ENCODE data around the gene SHISA8. TPM values are rescaled to one million over a fixed set of nuclear protein-coding genes. Genes with fewer than 3 reads are reported as not detected.

Gene SHISA8
- total RNA-seq, 6 donors from 2014 or later, result 0.17 TPM; not detected in 5

DNA sequence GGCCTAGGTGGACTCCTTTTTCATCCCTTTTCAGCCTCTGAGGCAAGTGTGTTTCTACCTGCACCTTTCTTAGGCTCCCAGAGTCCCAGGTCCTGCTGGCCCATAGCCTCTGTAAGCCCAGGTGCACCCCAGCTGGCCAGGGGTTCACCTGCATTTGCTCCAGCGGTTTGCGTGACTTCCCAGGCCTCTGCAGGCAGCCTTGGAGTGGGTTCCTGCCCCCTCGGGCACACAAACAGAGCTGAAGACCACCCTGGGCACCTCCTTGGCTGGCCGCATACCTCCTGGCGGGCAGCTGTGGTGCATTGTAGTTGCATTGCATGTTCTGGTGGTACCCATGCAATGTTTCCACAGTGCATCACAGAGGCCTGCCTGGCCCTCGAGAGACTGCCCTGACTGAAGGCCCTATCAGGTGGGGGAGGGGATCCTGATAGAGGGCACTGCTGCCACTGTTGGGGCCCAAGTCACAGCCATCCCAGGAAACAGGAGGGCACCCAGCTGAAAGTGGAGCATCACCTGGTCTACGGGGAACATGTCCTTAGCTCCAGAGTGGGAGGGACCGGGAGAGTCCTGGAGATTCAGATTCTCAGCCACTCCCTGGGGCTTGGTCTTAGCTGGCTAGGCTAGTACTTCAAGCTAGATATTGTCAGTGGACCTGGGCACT lies 14.1 kb downstream of the SHISA8 start:
- Histone ChIP-seq H3K9me3 (no peaks in the 10 kb centered on the region), H3K27me3 (no peaks in the 10 kb centered on the region), H3K4me3 (no peak overlapping the region), H3K27ac (no peak overlapping the region), H3K36me3 (peaks cover 38 to 100% (median 97%) of the 10 kb centered on the region in 4 donors), H3K4me1 (no peaks in the 10 kb centered on the region)
- TF ChIP-seq EP300 (IDR thresholded peaks at IDR 0.05) (no peak), POLR2A (IDR thresholded peaks at IDR 0.05) (no peak), POLR2AphosphoS5 (IDR thresholded peaks at IDR 0.05) (no peak)
- TF ChIP-seq, protein P1, sequence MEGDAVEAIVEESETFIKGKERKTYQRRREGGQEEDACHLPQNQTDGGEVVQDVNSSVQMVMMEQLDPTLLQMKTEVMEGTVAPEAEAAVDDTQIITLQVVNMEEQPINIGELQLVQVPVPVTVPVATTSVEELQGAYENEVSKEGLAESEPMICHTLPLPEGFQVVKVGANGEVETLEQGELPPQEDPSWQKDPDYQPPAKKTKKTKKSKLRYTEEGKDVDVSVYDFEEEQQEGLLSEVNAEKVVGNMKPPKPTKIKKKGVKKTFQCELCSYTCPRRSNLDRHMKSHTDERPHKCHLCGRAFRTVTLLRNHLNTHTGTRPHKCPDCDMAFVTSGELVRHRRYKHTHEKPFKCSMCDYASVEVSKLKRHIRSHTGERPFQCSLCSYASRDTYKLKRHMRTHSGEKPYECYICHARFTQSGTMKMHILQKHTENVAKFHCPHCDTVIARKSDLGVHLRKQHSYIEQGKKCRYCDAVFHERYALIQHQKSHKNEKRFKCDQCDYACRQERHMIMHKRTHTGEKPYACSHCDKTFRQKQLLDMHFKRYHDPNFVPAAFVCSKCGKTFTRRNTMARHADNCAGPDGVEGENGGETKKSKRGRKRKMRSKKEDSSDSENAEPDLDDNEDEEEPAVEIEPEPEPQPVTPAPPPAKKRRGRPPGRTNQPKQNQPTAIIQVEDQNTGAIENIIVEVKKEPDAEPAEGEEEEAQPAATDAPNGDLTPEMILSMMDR (IDR thresholded peaks at IDR 0.05), result no peak
- no peak for DNase-seq
- ATAC-seq (ENCODE audit: low FRiP score in 2 of 2), result no peak
- WGBS, 2 donors, result 94 to 97% methylated on average over 7 to 8 of the region's 8 CpGs

DNA sequence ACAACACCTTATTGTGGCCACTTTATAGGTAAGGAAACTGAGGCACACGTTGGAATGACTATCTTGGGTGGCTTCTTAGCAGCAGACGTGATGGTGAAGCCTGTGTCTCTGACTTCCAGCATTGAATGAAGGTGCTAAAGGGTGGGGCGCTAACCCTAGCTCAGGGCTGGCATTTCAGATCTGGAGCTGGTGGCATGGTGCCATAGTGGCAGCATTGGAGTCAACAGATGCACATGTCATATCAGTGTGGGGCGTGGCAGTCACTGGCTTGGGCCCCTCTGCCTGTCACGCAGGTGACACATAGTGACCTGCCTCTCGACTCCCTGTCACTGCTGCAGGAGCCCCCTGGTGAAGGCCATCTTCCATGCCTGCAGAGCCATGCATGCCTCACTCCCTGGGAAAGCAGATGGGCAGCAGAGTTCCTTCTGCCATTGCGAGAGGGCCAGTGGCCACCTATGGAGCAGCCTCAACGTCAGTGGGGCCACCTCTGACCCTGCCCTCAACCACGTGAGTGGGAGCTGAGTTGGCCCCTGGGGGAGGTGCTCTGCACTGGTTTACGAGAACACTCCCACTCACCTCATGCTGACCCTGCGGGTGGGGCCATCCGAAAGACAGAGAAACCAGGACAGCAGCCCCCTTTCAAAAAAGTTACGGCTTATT lies 14.8 kb downstream of the SHISA8 start:
- no peak for TF ChIP-seq EP300 (IDR thresholded peaks at IDR 0.05)
- no peaks in the 10 kb centered on the region for H3K27me3 ChIP-seq
- H3K36me3 ChIP-seq, result peaks cover 41 to 100% (median 97%) of the 10 kb centered on the region in 4 donors
- no peak overlapping the region for H3K4me3 ChIP-seq
- ATAC-seq (ENCODE audit: low FRiP score in 2 of 2) (no peak), DNase-seq (no peak)
- WGBS, 2 donors, result 93 to 98% methylated on average over 9 to 13 of the region's 13 CpGs
- H3K27ac ChIP-seq, result no peak overlapping the region
- H3K4me1 ChIP-seq, result no peaks in the 10 kb centered on the region
- no peaks in the 10 kb centered on the region for H3K9me3 ChIP-seq

- Histone ChIP-seq H3K27ac (no peak overlapping the region), H3K9me3 (no peaks in the 10 kb centered on the region), H3K27me3 (no peaks in the 10 kb centered on the region), H3K36me3 (peaks cover 42 to 100% (median 96%) of the 10 kb centered on the region in 4 donors), H3K4me1 (no peaks in the 10 kb centered on the region), H3K4me3 (no peak overlapping the region)
- TF ChIP-seq, protein P1 (IDR thresholded peaks at IDR 0.05), result no peak
- TF ChIP-seq EP300 (IDR thresholded peaks at IDR 0.05) (no peak), POLR2AphosphoS5 (IDR thresholded peaks at IDR 0.05) (no peak), POLR2A (IDR thresholded peaks at IDR 0.05) (no peak)
- no peak for DNase-seq
- WGBS, 2 donors, result 87 to 97% methylated on average over 5 of the region's 5 CpGs
- ATAC-seq (ENCODE audit: low FRiP score in 2 of 2), result no peak
Observed at GRCh38 chr22:41899110-41899509, 15.8 kb downstream of the SHISA8 start.

DNA sequence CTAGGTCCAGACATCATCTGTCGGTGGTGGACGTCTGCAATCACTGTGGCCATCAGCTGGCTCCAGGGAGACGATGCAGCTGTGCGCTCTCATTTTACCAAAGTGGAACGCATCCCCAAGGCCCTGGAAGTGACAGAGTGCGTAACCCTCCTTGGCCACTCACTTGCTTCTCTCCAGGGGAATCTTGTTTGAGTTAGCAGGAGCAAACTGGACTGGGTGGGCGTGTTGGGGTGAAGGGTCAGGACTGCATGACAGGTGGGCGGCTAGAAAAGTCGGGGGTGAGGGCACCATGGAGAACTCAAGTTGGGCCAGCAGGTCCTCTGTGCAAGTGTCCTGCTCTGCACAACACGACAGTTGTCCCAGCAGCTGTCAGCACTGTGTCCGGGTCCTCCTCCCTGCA lies 16.2 kb downstream of the SHISA8 start:
- Histone ChIP-seq H3K27me3 (no peaks in the 10 kb centered on the region), H3K9me3 (no peaks in the 10 kb centered on the region), H3K27ac (no peak overlapping the region), H3K36me3 (peaks cover 41 to 100% (median 96%) of the 10 kb centered on the region in 4 donors), H3K4me1 (no peaks in the 10 kb centered on the region), H3K4me3 (no peak overlapping the region)
- DNase-seq, result no peak
- TF ChIP-seq EP300 (IDR thresholded peaks at IDR 0.05), result no peak
- TF ChIP-seq POLR2A (IDR thresholded peaks at IDR 0.05), result no peak
- no peak for TF ChIP-seq POLR2AphosphoS5 (IDR thresholded peaks at IDR 0.05)
- TF ChIP-seq, protein P1 (IDR thresholded peaks at IDR 0.05), result no peak
- ATAC-seq (ENCODE audit: low FRiP score in 2 of 2), result no peak
- whole genome bisulfite sequencing, 2 donors, result 93% methylated on average over 9 to 11 of the region's 11 CpGs

DNA sequence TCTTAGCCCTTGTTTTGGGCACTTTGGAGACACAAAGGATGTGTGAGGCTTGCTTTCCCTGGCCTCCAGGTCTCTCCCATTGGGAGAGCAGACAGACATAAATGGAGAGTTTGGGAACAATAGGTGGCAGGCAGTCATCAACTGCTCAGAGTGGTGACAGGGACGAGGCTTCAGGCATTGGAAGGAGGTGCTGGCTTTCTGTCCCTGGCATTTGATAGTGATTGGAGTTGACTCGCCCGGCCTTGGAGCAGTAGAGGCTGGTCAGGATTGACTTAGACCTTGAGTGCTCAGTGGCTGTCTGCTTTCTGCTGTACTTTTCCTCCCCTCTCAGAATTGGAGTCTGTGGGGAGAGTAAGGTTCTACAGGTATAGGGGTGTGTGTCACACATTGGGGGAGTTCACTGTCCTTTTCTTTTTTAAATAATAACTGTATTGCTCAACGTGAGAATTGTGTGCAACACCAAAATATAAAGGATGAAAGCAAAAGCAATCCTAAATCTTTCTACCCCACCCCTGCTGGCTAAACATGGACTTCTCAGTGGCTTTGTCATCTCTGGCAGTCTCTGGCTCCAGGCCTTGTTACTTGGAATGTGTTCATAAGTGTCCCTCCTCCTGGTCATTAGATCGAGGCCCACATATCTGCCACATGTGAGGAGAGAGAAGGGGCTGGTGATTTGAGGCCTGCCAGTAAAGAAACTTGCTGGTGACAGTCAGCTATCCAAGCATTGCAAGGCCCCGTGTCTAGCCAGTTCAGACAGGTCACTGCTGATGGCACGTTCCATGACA lies 21.1 kb downstream of the SHISA8 start:
- H3K36me3 ChIP-seq, result peaks cover 28 to 98% (median 87%) of the 10 kb centered on the region in 4 donors
- no peaks in the 10 kb centered on the region for H3K9me3 ChIP-seq
- no peak overlapping the region for H3K27ac ChIP-seq
- H3K27me3 ChIP-seq, result no peaks in the 10 kb centered on the region
- no peak for ATAC-seq (ENCODE audit: low FRiP score in 2 of 2)
- 89 to 92% methylated on average over 5 to 7 of the region's 7 CpGs for WGBS, 2 donors
- TF ChIP-seq EP300 (IDR thresholded peaks at IDR 0.05) (no peak), POLR2AphosphoS5 (IDR thresholded peaks at IDR 0.05) (no peak), POLR2A (IDR thresholded peaks at IDR 0.05) (no peak)
- TF ChIP-seq, protein P1 (IDR thresholded peaks at IDR 0.05), result no peak
- H3K4me3 ChIP-seq, result no peak overlapping the region
- DNase-seq, result no peak
- H3K4me1 ChIP-seq, result no peaks in the 10 kb centered on the region

Measured in upper lobe of left lung (tissue), 6 donors.